Bronchial epithelial cell (primary cell): ENCODE results near the gene NHERF1. TPM values are rescaled to one million over a fixed set of nuclear protein-coding genes. Genes with fewer than 3 reads are reported as not detected.
A peak's percentile ranks its signal among the peaks of the same experiment; 100 is the strongest.

Experiments used
- DNase-seq: peaks from one replicate; pipeline ENCODE4 v3.0.0-alpha.2; 2010; ENCODE audit warnings: low read depth
- FAIRE-seq: peaks from 2 replicates; lab custom pipeline; 2011; peaks lifted over from hg19 to GRCh38; lab: Jason Lieb, UNC
- H3K27me3 ChIP-seq: 2 replicates; pipeline ENCODE4 v1.5.1; 2011; ENCODE audit warnings: low read length; ENCODE audit not compliant: control insufficient read depth, insufficient read depth
- H3K36me3 ChIP-seq: 2 replicates; pipeline ENCODE4 v1.5.1; 2011; ENCODE audit warnings: low read length; ENCODE audit not compliant: control insufficient read depth, insufficient read depth
- H3K4me3 ChIP-seq: 2 replicates; pipeline ENCODE4 v1.5.1; 2011; ENCODE audit warnings: mild to moderate bottlenecking, low read depth, low read length, control low read depth
- CTCF ChIP-seq: IDR thresholded peaks from 2 replicates; pipeline ENCODE4 v1.5.1; 2011; ENCODE audit warnings: mild to moderate bottlenecking, moderate library complexity, low read length, control low read depth, inconsistent platforms; ENCODE audit not compliant: insufficient read depth, severe bottlenecking
- total RNA-seq: library from RNA; depleted of rRNA; stranded (reverse); fragments of >200 nt; gene quantifications from 2 replicates; pipeline ENCODE4 v1.2.1, GENCODE V29; 2014

NHERF1 gene
- total RNA-seq, 1 donor from 2014 or later = 35.3 TPM

- no peak overlapping the region for H3K4me3 ChIP-seq
- TF ChIP-seq CTCF = peak; percentile 93
- peak; percentile 51 for DNase-seq
- H3K27me3 ChIP-seq = no peaks in the 10 kb centered on the region
- H3K36me3 ChIP-seq = peaks cover 34% of the 10 kb centered on the region
- FAIRE-seq = no peak
Measured at GRCh38 chr17:74770498-74771318, 22.3 kb downstream of the NHERF1 start.

- TF ChIP-seq CTCF = no peak
- DNase-seq (no peak), FAIRE-seq (no peak)
- Histone ChIP-seq H3K36me3 (peaks cover 32% of the 10 kb centered on the region), H3K4me3 (no peak overlapping the region), H3K27me3 (no peaks in the 10 kb centered on the region)
Measured at GRCh38 chr17:74771319-74771914, 23.0 kb downstream of the NHERF1 start.

- Histone ChIP-seq H3K4me3 (no peak overlapping the region), H3K27me3 (no peaks in the 10 kb centered on the region), H3K36me3 (peaks cover 30% of the 10 kb centered on the region)
- TF ChIP-seq CTCF = no peak
- DNase-seq (no peak), FAIRE-seq (no peak)
Measured at GRCh38 chr17:74772053-74772452, 23.6 kb downstream of the NHERF1 start.

GRCh38 chr17:74773414-74773813 is 25.0 kb downstream of the NHERF1 start:
- Histone ChIP-seq H3K36me3 (peaks cover 26% of the 10 kb centered on the region), H3K4me3 (no peak overlapping the region), H3K27me3 (no peaks in the 10 kb centered on the region)
- DNase-seq (no peak), FAIRE-seq (no peak)
- TF ChIP-seq CTCF = no peak

GRCh38 chr17:74773871-74774286 is 25.5 kb downstream of the NHERF1 start:
- Histone ChIP-seq H3K27me3 (no peaks in the 10 kb centered on the region), H3K4me3 (no peak overlapping the region), H3K36me3 (peaks cover 26% of the 10 kb centered on the region)
- FAIRE-seq = no peak
- no peak for DNase-seq
- no peak for TF ChIP-seq CTCF
